Neural cell (in vitro differentiated cells): ENCODE measurements around the gene BTG2.

ENCODE experiments used
- CTCF ChIP-seq: fragments of 450-650 bp; IDR thresholded peaks from 2 replicates; pipeline ENCODE4 v1.5.1; 2014; ENCODE audit warnings: antibody characterized with exemption, mild to moderate bottlenecking, moderate library complexity; ENCODE audit not compliant: poor library complexity, severe bottlenecking
- EP300 ChIP-seq: fragments of 450-650 bp; conservative IDR thresholded peaks from 2 replicates; pipeline ENCODE4 v1.6.1; 2014; ENCODE audit warnings: antibody characterized with exemption, mild to moderate bottlenecking, moderate library complexity; ENCODE audit not compliant: poor library complexity, severe bottlenecking
- EZH2 ChIP-seq: fragments of 200-600, 300-800 bp; shearing (Covaris generic), sonication (generic); IDR thresholded peaks from 2 replicates; pipeline ENCODE4 v1.6.1; 2014; ENCODE audit warnings: antibody characterized with exemption, low read length, borderline replicate concordance, mild to moderate bottlenecking; ENCODE audit not compliant: insufficient read depth, poor library complexity, severe bottlenecking
- TF ChIP-seq, protein P1 (sequence below): IDR thresholded peaks from 2 replicates; pipeline ENCODE4 v1.6.1; 2012; ENCODE audit warnings: borderline replicate concordance

DNA sequence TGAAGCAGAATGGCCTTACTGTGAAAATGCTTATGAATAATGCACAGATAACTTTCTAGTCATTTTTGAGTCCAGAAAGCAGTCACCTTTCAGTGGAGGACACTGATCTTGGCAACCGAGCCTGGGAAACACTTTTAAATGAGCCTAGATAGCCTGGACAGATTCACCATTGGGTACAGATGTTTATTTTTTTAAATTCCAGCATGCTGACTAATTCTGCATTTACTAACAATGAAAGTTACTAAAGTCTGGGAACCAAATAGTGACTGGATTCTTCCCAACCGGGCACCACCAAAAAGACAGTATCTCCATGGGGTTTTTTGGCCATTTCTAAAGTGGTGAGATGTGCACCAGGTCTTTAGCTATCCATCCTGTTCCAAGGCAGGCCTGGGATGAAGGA, 48.9 kb downstream of the BTG2 start:
- TF ChIP-seq CTCF, result no peak
- TF ChIP-seq, protein P1, sequence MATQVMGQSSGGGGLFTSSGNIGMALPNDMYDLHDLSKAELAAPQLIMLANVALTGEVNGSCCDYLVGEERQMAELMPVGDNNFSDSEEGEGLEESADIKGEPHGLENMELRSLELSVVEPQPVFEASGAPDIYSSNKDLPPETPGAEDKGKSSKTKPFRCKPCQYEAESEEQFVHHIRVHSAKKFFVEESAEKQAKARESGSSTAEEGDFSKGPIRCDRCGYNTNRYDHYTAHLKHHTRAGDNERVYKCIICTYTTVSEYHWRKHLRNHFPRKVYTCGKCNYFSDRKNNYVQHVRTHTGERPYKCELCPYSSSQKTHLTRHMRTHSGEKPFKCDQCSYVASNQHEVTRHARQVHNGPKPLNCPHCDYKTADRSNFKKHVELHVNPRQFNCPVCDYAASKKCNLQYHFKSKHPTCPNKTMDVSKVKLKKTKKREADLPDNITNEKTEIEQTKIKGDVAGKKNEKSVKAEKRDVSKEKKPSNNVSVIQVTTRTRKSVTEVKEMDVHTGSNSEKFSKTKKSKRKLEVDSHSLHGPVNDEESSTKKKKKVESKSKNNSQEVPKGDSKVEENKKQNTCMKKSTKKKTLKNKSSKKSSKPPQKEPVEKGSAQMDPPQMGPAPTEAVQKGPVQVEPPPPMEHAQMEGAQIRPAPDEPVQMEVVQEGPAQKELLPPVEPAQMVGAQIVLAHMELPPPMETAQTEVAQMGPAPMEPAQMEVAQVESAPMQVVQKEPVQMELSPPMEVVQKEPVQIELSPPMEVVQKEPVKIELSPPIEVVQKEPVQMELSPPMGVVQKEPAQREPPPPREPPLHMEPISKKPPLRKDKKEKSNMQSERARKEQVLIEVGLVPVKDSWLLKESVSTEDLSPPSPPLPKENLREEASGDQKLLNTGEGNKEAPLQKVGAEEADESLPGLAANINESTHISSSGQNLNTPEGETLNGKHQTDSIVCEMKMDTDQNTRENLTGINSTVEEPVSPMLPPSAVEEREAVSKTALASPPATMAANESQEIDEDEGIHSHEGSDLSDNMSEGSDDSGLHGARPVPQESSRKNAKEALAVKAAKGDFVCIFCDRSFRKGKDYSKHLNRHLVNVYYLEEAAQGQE, result no peak
- no peak for TF ChIP-seq EZH2
- TF ChIP-seq EP300, result no peak
